Measurements from ENCODE around the gene RFX7. TPM values are rescaled to one million over a fixed set of nuclear protein-coding genes. Genes with fewer than 3 reads are reported as not detected.

The RFX7 gene
- total and polyA plus RNA-seq, 2 of the 8 experiments (the other 6 are each of a cell fraction or from before 2014, with no cell fraction given): 10.4 to 40.9 TPM

GRCh38 chr15:56185980-56186379, 57.7 kb downstream of the RFX7 start (continued):
- TF ChIP-seq ATF3 (IDR thresholded peaks at IDR 0.05; ENCODE audit: insufficient read depth, low read depth, low read length): no peak
- TF ChIP-seq POU5F1 (IDR thresholded peaks at IDR 0.05; ENCODE audit: low read depth, low read length): no peak
- TF ChIP-seq CREB1 (IDR thresholded peaks at IDR 0.05): no peak

Data from H1 (cell line).